HG03039 (cell line): ENCODE data around the gene TOP3A.

Experiments used
- ATAC-seq: cut with Tn5 transposase; IDR thresholded peaks from one replicate; pipeline ENCODE4 v1.9.1; 2021; ENCODE audit warnings: mild to moderate bottlenecking, moderate library complexity; ENCODE audit not compliant: unreplicated experiment

The TOP3A gene

GRCh38 chr17:18235743-18236256, 79.0 kb downstream of the TOP3A start:
- ATAC-seq, result no peak

GRCh38 chr17:18234853-18235380, 79.9 kb downstream of the TOP3A start:
- no peak for ATAC-seq

- ATAC-seq, result no peak
Measured at GRCh38 chr17:18233803-18234518, 80.8 kb downstream of the TOP3A start.

- ATAC-seq, result no peak
Measured at GRCh38 chr17:18231164-18231563, 83.6 kb downstream of the TOP3A start.

GRCh38 chr17:18230288-18231141, 84.3 kb downstream of the TOP3A start:
- no peak for ATAC-seq

- no peak for ATAC-seq
Measured at GRCh38 chr17:18229771-18230170, 85.0 kb downstream of the TOP3A start.

- no peak for ATAC-seq
Measured at GRCh38 chr17:18229254-18229653, 85.5 kb downstream of the TOP3A start.

GRCh38 chr17:18228176-18228682, 86.6 kb downstream of the TOP3A start:
- ATAC-seq, result no peak

GRCh38 chr17:18227635-18228034, 87.2 kb downstream of the TOP3A start:
- ATAC-seq, result no peak

- no peak for ATAC-seq
Measured at GRCh38 chr17:18226284-18226945, 88.4 kb downstream of the TOP3A start.

- ATAC-seq, result peak; percentile 3
Measured at GRCh38 chr17:18225642-18226283, 89.0 kb downstream of the TOP3A start.

GRCh38 chr17:18225121-18225641, 89.6 kb downstream of the TOP3A start, which contains the start of gene LLGL1:
LLGL1 (plus strand) TSS chr17:18225635; CDS start chr17:18225683, 48 bp downstream.
- ATAC-seq, result peak; percentile 87

GRCh38 chr17:18224387-18225120, 90.2 kb downstream of the TOP3A start:
- ATAC-seq, result no peak

GRCh38 chr17:18224053-18224386, 90.8 kb downstream of the TOP3A start:
- ATAC-seq, result no peak
